Stimulated activated CD4-positive, alpha-beta T cell treated with anti-CD3 and anti-CD28 coated beads, Interleukin-15, amount 100 ng/mL, for 24 hours (primary cell): ENCODE results near the gene BTG2.

Source experiments
- DNase-seq: peaks from one replicate; pipeline ENCODE4 v3.0.0-alpha.2; 2020

The BTG2 gene

GRCh38 chr1:203346060-203346768 is 40.9 kb downstream of the BTG2 start:
- DNase-seq, result no peak

DNA sequence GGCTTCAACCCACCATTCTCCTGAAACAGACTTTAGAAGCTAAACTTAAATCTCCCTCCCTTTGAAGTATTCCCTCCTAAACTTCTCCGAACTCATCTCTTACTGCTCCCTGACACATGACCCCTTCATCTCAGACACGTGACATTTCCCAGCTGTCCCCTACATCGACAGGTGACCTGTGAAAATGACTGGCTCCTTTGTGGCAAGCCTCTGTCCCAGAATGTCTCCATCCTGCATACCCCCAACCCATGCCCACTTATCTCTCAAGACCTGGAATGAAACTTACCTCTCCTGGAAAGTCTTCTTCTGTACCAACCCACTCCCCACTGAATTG is 41.4 kb downstream of the BTG2 start:
- no peak for DNase-seq

- no peak for DNase-seq
Observed at GRCh38 chr1:203349166-203349565, 43.8 kb downstream of the BTG2 start.

GRCh38 chr1:203349773-203350524 is 44.6 kb downstream of the BTG2 start:
- DNase-seq, result no peak

DNA sequence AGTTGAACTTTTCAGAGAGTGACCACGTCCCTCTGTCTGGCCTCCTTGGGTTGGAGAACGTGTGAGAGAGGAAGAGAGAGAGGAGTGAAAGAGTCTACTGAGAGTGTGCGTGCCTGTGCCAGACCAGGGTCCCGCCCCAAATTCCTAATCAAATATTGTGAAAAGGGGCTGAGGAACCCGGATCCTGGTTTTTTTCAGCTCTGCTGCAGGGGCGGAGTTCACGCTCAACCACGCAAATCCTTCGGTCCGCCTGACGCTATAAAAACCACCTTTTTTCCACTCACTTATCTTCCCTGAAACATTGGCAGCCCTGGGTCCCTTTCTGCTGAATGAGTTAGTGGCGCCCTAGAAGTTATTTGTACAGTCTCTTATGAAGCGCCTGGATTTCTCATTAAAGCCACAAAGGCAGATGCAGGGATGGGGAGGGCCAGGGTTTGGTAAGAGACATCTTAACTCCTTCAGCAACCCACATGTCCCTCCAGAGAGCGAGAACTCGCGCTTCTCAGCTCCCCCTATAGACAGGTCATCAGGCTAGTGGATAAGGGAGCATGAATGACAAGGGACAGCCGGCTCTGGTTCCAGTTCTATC is 45.8 kb downstream of the BTG2 start, which contains the start of gene FMOD:
Gene FMOD, minus strand, starts transcription at position 86 of the 589 bp plus-strand sequence. CDS start 2,852 bp downstream, outside the sequence.
- peak; percentile 34 for DNase-seq

DNA sequence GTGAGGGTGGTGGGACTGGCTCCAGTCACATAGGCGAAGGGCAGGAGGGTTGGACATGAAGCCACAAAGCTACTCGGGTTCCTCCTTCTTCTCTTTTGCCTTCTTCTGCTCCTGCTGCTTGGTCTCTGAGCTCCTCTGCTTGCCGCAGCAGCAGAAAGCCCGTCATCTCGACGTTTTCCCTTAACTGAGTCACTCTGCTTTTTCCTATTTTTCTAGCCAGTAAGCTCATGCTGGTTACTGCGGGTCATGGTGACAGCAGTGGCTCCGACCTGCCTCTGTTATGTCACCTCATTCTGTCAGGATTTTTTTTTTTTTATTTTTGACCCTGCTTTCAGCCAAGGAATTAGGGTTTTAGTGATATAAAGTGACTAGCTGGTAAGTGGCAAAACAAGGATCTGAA is 48.2 kb downstream of the BTG2 start:
- DNase-seq, result no peak

DNA sequence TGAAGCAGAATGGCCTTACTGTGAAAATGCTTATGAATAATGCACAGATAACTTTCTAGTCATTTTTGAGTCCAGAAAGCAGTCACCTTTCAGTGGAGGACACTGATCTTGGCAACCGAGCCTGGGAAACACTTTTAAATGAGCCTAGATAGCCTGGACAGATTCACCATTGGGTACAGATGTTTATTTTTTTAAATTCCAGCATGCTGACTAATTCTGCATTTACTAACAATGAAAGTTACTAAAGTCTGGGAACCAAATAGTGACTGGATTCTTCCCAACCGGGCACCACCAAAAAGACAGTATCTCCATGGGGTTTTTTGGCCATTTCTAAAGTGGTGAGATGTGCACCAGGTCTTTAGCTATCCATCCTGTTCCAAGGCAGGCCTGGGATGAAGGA is 48.9 kb downstream of the BTG2 start:
- DNase-seq, result no peak

DNA sequence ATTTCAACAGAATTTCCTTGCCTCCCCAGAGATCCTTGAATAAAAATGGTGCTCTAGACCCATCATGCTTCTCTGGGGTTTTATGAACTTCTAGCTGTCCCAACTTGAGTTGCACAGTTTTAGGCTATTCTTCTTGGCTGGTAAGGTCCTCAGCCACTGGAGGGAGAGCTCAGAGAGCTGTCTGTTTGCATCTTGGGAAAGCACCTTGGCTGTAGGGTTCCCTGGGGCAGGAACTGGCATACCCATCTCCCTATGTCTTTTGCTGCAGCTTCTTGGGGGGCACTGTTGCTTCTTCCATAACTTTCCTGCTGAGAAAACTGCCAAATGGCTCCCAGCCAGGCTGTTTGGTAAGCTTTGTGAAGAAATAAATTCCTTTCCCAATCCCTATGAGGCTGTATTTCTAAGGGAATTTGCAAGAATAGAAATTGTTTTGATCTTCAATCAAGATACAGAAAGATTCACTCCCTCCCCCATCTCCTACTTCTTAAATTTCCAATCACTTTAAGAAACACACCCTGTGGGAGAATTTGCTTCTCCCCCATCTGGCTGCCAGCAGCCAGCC is 53.8 kb downstream of the BTG2 start:
- no peak for DNase-seq
